Measurements from ENCODE around the gene ETS1. TPM values are rescaled to one million over a fixed set of nuclear protein-coding genes. Genes with fewer than 3 reads are reported as not detected.
A peak's percentile ranks its signal among the peaks of the same experiment; 100 is the strongest.

ETS1 gene
- total and polyA plus RNA-seq, 11 donors = 18.4 to 101 (median 45.3) TPM

- WGBS, 4 donors = 61 to 75% (median 70%) methylated on average over 2 of the region's 2 CpGs
- TF ChIP-seq POLR2A (IDR thresholded peaks at IDR 0.05) (no peak), CTCF (IDR thresholded peaks at IDR 0.05) (no peak)
- H3K4me3 ChIP-seq = no peak overlapping the region
- H3K27me3 ChIP-seq = no peaks in the 10 kb centered on the region
- DNase-seq = no peak
- no peaks in the 10 kb centered on the region for H3K36me3 ChIP-seq
- intact Hi-C loops (cut with DNase I) = no loop called here
- peak in 1 of 4 donors; percentile 37 for ATAC-seq
- H3K4me1 ChIP-seq = peaks cover 0 to 7% (median 0%) of the 10 kb centered on the region in 12 donors
- H3K27ac ChIP-seq = peak overlapping the region in 2 of 12 donors; percentile 18 to 23
- peaks cover 0 to 7% (median 0%) of the 10 kb centered on the region in 12 donors for H3K9me3 ChIP-seq
These were observed 150.2 kb downstream of the ETS1 start for GRCh38 chr11:128437136-128437535.

- Histone ChIP-seq H3K9me3 (no peaks in the 10 kb centered on the region), H3K36me3 (no peaks in the 10 kb centered on the region), H3K27me3 (no peaks in the 10 kb centered on the region), H3K27ac (no peak overlapping the region), H3K4me3 (no peak overlapping the region), H3K4me1 (peaks cover 0 to 7% (median 0%) of the 10 kb centered on the region in 12 donors)
- no peak for ATAC-seq
- 93 to 97% (median 94%) methylated on average over 3 of the region's 3 CpGs for WGBS, 4 donors
- DNase-seq = no peak
- intact Hi-C loops (cut with DNase I) = no loop called here
- TF ChIP-seq CTCF (IDR thresholded peaks at IDR 0.05) = no peak
- no peak for TF ChIP-seq POLR2A (IDR thresholded peaks at IDR 0.05)
These were observed 152.5 kb downstream of the ETS1 start for GRCh38 chr11:128434818-128435217.

GRCh38 chr11:128434411-128434810 lies 152.9 kb downstream of the ETS1 start:
- H3K9me3 ChIP-seq = no peaks in the 10 kb centered on the region
- peaks cover 0 to 7% (median 0%) of the 10 kb centered on the region in 12 donors for H3K4me1 ChIP-seq
- no peak overlapping the region for H3K27ac ChIP-seq
- TF ChIP-seq CTCF (IDR thresholded peaks at IDR 0.05) = no peak
- no peak for TF ChIP-seq POLR2A (IDR thresholded peaks at IDR 0.05)
- DNase-seq (no peak), ATAC-seq (no peak)
- no peaks in the 10 kb centered on the region for H3K27me3 ChIP-seq
- WGBS, 4 donors = 89 to 97% (median 95%) methylated on average over 4 of the region's 4 CpGs
- no peak overlapping the region for H3K4me3 ChIP-seq
- H3K36me3 ChIP-seq = no peaks in the 10 kb centered on the region
- intact Hi-C loops (cut with DNase I) = no loop called here

GRCh38 chr11:128432926-128433325 lies 154.4 kb downstream of the ETS1 start:
- intact Hi-C loops (cut with DNase I) = no loop called here
- TF ChIP-seq CTCF (IDR thresholded peaks at IDR 0.05) (no peak), POLR2A (IDR thresholded peaks at IDR 0.05) (no peak)
- DNase-seq = no peak

More at GRCh38 chr11:128432926-128433325, 154.4 kb downstream of the ETS1 start:
- Histone ChIP-seq H3K36me3 (no peaks in the 10 kb centered on the region), H3K27ac (no peak overlapping the region), H3K27me3 (no peaks in the 10 kb centered on the region), H3K4me3 (no peak overlapping the region), H3K4me1 (peaks cover 0 to 11% (median 0%) of the 10 kb centered on the region in 12 donors), H3K9me3 (no peaks in the 10 kb centered on the region)
- no peak for ATAC-seq

Data from heart left ventricle (tissue), 16 donors.